NCI-H226 (cell line): ENCODE results near the gene MPZL1.

Source experiments
- DNase-seq: peaks from one replicate; pipeline ENCODE4 v3.0.0-alpha.2; 2015

MPZL1 gene

GRCh38 chr1:167721617-167722151 is at the start of gene MPZL1:
TSS of gene MPZL1 (plus strand) at chr1:167721982. CDS start at chr1:167722152, 170 bp downstream.
- peak; percentile 87 for DNase-seq

GRCh38 chr1:167672831-167673230 is 49.0 kb upstream of the MPZL1 start:
- no peak for DNase-seq

- no peak for DNase-seq
Observed at GRCh38 chr1:167673265-167673664, 48.5 kb upstream of the MPZL1 start.

GRCh38 chr1:167674156-167674555 is 47.6 kb upstream of the MPZL1 start:
- no peak for DNase-seq

- no peak for DNase-seq
Observed at GRCh38 chr1:167675440-167675839, 46.3 kb upstream of the MPZL1 start.

- no peak for DNase-seq
Observed at GRCh38 chr1:167676205-167676915, 45.4 kb upstream of the MPZL1 start.

- DNase-seq, result no peak
Observed at GRCh38 chr1:167676916-167677848, 44.6 kb upstream of the MPZL1 start.

- DNase-seq, result no peak
Observed at GRCh38 chr1:167678422-167678821, 43.4 kb upstream of the MPZL1 start.

- DNase-seq, result no peak
Observed at GRCh38 chr1:167678838-167679237, 42.9 kb upstream of the MPZL1 start.

GRCh38 chr1:167679714-167680113 is 42.1 kb upstream of the MPZL1 start:
- DNase-seq, result no peak

GRCh38 chr1:167681024-167681423 is 40.8 kb upstream of the MPZL1 start:
- DNase-seq, result no peak

- no peak for DNase-seq
Observed at GRCh38 chr1:167681451-167682098, 40.2 kb upstream of the MPZL1 start.

GRCh38 chr1:167683226-167683625 is 38.6 kb upstream of the MPZL1 start:
- no peak for DNase-seq

GRCh38 chr1:167683641-167684502 is 37.9 kb upstream of the MPZL1 start:
- no peak for DNase-seq

- DNase-seq, result no peak
Observed at GRCh38 chr1:167685844-167686243, 35.9 kb upstream of the MPZL1 start.

GRCh38 chr1:167687919-167688519 is 33.8 kb upstream of the MPZL1 start:
- DNase-seq, result peak; percentile 25

GRCh38 chr1:167689567-167689920 is 32.2 kb upstream of the MPZL1 start:
- no peak for DNase-seq

- no peak for DNase-seq
Observed at GRCh38 chr1:167690053-167690452, 31.7 kb upstream of the MPZL1 start.

GRCh38 chr1:167693425-167694045 is 28.2 kb upstream of the MPZL1 start:
- DNase-seq, result no peak

- DNase-seq, result no peak
Observed at GRCh38 chr1:167694691-167695090, 27.1 kb upstream of the MPZL1 start.

- no peak for DNase-seq
Observed at GRCh38 chr1:167695147-167695546, 26.6 kb upstream of the MPZL1 start.
